LoVo (cell line): Measurements from ENCODE around the gene CYP2C18.
"Not testable (repeated sequence)": the region's sequence is repeated elsewhere in the genome, so short reads cannot be mapped to it uniquely, and the experiment has no call there.

Source experiments
- DNase-seq: peaks from one replicate; pipeline ENCODE4 v3.0.0-alpha.2; 2016; ENCODE audit warnings: low spot score

CYP2C18 gene

GRCh38 chr10:94683214-94684054 is at the start of gene CYP2C18:
Gene CYP2C18 (plus strand): TSS chr10:94683729. CDS start chr10:94683820, 91 bp downstream.
- no peak for DNase-seq

GRCh38 chr10:94638097-94638496 is 45.4 kb upstream of the CYP2C18 start:
- not testable (repeated sequence) for DNase-seq

- DNase-seq, result no peak
These were observed 43.6 kb upstream of the CYP2C18 start for GRCh38 chr10:94639902-94640301.

DNA sequence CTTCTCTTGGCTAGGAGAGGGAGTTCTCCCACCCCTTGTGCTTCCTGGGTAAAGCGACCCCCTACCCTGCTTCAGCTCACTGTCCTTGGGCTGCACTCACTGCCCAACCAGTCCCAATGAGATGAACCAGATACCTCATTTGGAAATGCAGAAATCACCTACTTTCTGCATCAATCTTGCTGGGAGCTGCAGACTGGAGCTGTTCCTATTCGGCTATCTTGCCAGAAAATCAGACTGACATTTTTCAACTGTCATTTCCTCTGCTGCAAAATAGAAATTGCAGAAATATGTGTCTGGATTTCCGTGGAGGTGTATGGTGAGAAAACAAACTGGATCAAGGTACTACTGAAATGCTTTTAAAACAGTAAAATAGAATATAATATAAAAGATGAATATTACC is 43.0 kb upstream of the CYP2C18 start:
- no peak for DNase-seq

- no peak for DNase-seq
These were observed 42.0 kb upstream of the CYP2C18 start for GRCh38 chr10:94641480-94641879.

DNA sequence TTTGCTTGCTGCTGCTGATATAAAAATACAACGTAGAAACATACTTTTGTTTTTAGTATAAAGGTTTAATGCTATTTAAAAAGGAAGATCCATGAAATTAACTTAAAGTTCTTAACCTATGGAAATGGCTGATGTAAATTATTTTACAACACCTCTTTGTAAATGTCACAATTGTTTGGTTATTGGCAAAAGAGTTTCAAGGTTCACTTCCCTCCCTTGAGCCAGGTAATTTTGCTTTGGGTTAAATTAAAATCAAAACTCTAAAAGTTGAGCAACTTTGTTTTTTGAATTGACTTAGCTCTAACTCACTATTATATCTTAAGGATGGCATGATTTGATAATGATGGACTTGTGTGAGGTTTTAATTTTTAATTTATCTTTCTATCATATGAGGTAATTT is 39.2 kb upstream of the CYP2C18 start:
- DNase-seq, result no peak

DNA sequence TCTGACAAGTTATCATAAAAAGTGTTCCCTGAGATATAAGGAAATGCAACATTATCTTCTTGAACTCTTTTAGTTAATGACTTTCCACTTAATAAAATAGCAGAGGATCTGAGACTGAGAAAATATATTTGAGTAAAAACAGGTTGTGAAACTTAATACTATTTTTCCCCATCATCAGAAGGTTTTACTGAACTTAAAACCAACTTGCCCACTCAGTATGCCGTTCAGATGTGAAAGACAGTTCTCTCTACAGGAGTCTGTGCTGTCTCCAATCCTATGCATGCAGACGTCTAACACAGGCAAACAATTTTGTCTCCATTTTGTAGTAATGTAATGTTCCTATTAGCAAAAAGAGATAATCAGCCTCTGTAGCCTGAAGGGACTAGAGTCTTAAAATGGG is 38.2 kb upstream of the CYP2C18 start:
- no peak for DNase-seq

GRCh38 chr10:94655201-94655600 is 28.3 kb upstream of the CYP2C18 start:
- DNase-seq, result not testable (repeated sequence)

- not testable (repeated sequence) for DNase-seq
These were observed 20.5 kb upstream of the CYP2C18 start for GRCh38 chr10:94663061-94663460.

DNA sequence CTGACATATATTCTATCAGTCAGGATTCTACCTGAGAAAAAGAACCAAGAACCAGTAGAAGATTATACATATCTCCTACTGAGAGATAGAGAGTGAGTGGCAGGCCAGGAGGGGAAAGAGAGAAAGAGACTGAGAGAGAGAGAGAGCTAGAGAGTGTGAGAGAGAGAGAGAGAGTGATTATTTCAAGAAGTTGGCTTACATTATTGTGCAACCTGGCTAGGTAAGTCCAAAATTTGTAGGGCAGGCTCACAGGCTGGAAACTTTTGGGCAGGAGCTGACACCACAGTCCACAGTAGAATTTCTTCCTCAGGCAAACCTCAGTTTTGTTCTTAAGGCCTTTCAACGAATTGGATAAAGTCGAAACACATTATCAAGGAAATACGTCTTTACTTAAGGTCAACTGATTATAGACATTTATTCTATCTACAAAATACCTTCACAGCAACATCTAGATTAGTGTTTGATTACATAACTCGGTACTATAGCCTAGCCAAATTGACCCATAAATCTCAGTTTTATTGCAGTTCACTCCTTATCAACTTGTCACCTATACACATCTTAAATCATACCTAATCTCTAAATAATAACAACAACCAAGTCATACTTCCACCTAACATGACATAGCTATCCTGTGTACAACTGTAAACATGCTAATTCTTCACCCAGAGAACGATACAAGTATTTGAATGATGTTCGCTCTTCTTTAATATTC is 17.0 kb upstream of the CYP2C18 start:
- no peak for DNase-seq

- no peak for DNase-seq
These were observed 9.8 kb upstream of the CYP2C18 start for GRCh38 chr10:94673614-94674321.

GRCh38 chr10:94676496-94676895 is 7.0 kb upstream of the CYP2C18 start:
- no peak for DNase-seq

- DNase-seq, result peak; percentile 34
These were observed 5.8 kb upstream of the CYP2C18 start for GRCh38 chr10:94677691-94678090.

DNA sequence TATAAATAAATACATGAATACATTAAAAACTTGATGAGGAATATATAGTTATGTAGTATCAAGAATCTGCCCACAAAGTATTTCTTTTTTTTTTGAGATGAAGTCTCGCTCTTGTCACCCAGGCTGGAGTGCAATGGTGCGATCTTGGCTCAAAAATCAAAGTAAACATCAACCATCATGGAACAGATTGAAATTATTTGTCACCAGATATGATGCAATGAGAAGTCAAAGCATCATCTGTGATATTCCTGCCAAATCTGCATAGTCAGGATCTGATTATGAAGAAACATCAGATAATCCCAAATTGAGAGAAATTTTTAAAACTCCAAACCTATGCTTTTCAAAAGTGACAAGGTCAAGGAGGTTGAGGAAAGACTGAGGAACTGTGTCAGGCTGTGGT is 5.1 kb upstream of the CYP2C18 start:
- no peak for DNase-seq

- DNase-seq, result peak; percentile 65
These were observed 3.0 kb upstream of the CYP2C18 start for GRCh38 chr10:94680544-94680943.

GRCh38 chr10:94682636-94683035 is 893 bp upstream of the CYP2C18 start:
- DNase-seq, result not testable (repeated sequence)

GRCh38 chr10:94687625-94688248 is 4.2 kb downstream of the CYP2C18 start:
- no peak for DNase-seq

DNA sequence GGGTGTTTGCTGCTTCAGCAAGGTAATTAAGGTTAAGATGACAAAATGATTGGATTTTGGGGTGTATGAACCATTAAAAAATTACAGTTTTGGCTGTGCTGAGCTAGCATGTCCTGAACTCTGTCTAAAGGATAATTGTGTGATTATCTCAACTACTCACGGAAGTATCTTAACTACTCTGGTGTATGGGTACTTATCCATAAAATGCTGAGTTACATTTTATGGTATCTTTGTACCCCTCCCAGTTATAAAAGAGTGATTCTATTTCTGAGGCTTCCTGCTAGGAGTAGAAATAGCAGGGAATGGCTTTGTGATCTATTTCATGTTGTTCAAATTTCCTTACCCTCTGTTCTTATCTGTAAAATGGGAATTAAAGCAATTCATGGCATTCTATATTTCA is 22.6 kb downstream of the CYP2C18 start:
- DNase-seq, result no peak

DNA sequence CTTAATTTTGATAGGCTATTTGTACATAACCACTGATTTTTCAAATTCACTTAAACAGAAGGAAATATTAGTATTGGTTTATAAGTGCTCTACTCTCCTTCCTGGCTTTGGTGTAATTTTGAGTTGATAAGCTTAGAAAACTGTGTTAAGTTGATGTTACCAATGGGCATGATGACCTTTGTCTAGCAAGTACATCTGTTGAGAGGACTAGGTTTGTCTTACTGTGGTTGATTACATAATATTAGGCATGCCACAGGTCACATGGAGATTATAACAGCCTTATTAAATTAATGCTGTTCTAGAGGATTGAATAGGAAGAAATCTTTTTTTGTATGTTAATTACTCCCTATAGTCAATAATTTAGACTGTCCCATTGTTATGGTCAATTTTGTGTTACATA is 27.0 kb downstream of the CYP2C18 start:
- no peak for DNase-seq

- no peak for DNase-seq
These were observed 42.3 kb downstream of the CYP2C18 start for GRCh38 chr10:94725871-94726270.

DNA sequence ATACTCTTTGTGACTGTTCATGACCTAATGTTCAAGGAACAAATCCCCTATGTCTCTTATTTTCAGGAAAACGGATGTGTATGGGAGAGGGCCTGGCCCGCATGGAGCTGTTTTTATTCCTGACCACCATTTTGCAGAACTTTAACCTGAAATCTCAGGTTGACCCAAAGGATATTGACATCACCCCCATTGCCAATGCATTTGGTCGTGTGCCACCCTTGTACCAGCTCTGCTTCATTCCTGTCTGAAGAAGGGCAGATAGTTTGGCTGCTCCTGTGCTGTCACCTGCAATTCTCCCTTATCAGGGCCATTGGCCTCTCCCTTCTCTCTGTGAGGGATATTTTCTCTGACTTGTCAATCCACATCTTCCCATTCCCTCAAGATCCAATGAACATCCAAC is 51.7 kb downstream of the CYP2C18 start:
- DNase-seq, result no peak

DNA sequence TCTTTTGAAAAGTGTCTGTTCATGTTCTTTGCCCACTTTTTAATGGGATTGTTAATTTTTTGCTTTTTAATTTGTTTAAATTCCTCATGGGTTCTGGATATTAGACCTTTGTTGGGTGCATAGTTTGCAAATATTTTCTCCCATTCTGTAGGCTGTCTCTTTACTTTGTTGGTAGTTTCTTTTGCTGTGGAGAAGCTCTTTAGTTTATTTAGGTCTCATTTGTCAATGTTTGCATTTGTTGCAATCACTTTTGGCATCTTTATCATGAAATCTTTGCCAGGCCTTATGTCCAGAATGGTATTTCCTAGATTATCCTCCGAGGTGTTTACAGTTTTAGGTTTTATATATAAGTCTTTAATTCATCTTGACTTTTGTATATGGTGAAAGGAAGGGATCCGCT is 55.1 kb downstream of the CYP2C18 start:
- no peak for DNase-seq
